Stomach (tissue), 4 donors: ENCODE measurements around the gene WSB2.

Experiments used
- EP300 ChIP-seq: sonication (generic); formaldehyde crosslinking; IDR thresholded peaks from one replicate; pipeline ENCODE4 v1.6.1; 2017; ENCODE audit warnings: antibody characterized with exemption
- POLR2AphosphoS5 ChIP-seq, 3 donors: sonication (generic); formaldehyde crosslinking; IDR thresholded peaks; one replicate each; pipeline ENCODE4 v1.6.1; 2016; ENCODE audit warnings: antibody characterized with exemption in 3 of 3

GRCh38 chr12:118025168-118025567, 35.8 kb downstream of the WSB2 start:
- TF ChIP-seq POLR2AphosphoS5 (IDR thresholded peaks at IDR 0.05) (no peak), EP300 (no peak)
